GM19240 (cell line): ENCODE data around the gene ARHGAP42.

Source experiments
- DNase-seq: peaks from one replicate; pipeline ENCODE4 v3.0.0; 2011; ENCODE audit warnings: low spot score; ENCODE audit not compliant: insufficient read length

Gene ARHGAP42

GRCh38 chr11:100799445-100799844 is 112.4 kb downstream of the ARHGAP42 start:
- DNase-seq = no peak

GRCh38 chr11:100800202-100800601 is 113.1 kb downstream of the ARHGAP42 start:
- DNase-seq = no peak

- no peak for DNase-seq
These were observed 114.3 kb downstream of the ARHGAP42 start for GRCh38 chr11:100801225-100801999.

GRCh38 chr11:100805506-100806199 is 118.6 kb downstream of the ARHGAP42 start:
- DNase-seq = no peak

- DNase-seq = no peak
These were observed 119.2 kb downstream of the ARHGAP42 start for GRCh38 chr11:100806296-100806695.

- no peak for DNase-seq
These were observed 121.9 kb downstream of the ARHGAP42 start for GRCh38 chr11:100808904-100809491.

GRCh38 chr11:100810146-100810545 is 123.1 kb downstream of the ARHGAP42 start:
- no peak for DNase-seq

- DNase-seq = no peak
These were observed 123.6 kb downstream of the ARHGAP42 start for GRCh38 chr11:100810666-100811065.

GRCh38 chr11:100812517-100812916 is 125.4 kb downstream of the ARHGAP42 start:
- DNase-seq = no peak

- DNase-seq = no peak
These were observed 128.8 kb downstream of the ARHGAP42 start for GRCh38 chr11:100815787-100816330.

GRCh38 chr11:100816823-100817222 is 129.7 kb downstream of the ARHGAP42 start:
- no peak for DNase-seq

- no peak for DNase-seq
These were observed 130.5 kb downstream of the ARHGAP42 start for GRCh38 chr11:100817620-100818019.

GRCh38 chr11:100820621-100821020 is 133.5 kb downstream of the ARHGAP42 start:
- DNase-seq = no peak

- DNase-seq = no peak
These were observed 134.1 kb downstream of the ARHGAP42 start for GRCh38 chr11:100821198-100821597.

GRCh38 chr11:100823360-100823759 is 136.3 kb downstream of the ARHGAP42 start:
- DNase-seq = no peak

- no peak for DNase-seq
These were observed 137.1 kb downstream of the ARHGAP42 start for GRCh38 chr11:100824041-100824809.

GRCh38 chr11:100825626-100826025 is 138.5 kb downstream of the ARHGAP42 start:
- no peak for DNase-seq

- no peak for DNase-seq
These were observed 141.0 kb downstream of the ARHGAP42 start for GRCh38 chr11:100827934-100828661.

GRCh38 chr11:100830274-100830673 is 143.2 kb downstream of the ARHGAP42 start:
- DNase-seq = no peak

- DNase-seq = no peak
These were observed 144.1 kb downstream of the ARHGAP42 start for GRCh38 chr11:100830978-100831732.
